OCI-M2 (cell line): ENCODE measurements around the gene OGDHL.

Experiments used
- DNase-seq: peaks from one replicate; lab custom pipeline; 2025; ENCODE audit not compliant: unreplicated experiment; lab: John Stamatoyannopoulos, UW

Gene OGDHL

GRCh38 chr10:49691588-49691987 is 70.5 kb downstream of the OGDHL start:
- no peak for DNase-seq

GRCh38 chr10:49690698-49691356 is 71.3 kb downstream of the OGDHL start:
- no peak for DNase-seq

DNA sequence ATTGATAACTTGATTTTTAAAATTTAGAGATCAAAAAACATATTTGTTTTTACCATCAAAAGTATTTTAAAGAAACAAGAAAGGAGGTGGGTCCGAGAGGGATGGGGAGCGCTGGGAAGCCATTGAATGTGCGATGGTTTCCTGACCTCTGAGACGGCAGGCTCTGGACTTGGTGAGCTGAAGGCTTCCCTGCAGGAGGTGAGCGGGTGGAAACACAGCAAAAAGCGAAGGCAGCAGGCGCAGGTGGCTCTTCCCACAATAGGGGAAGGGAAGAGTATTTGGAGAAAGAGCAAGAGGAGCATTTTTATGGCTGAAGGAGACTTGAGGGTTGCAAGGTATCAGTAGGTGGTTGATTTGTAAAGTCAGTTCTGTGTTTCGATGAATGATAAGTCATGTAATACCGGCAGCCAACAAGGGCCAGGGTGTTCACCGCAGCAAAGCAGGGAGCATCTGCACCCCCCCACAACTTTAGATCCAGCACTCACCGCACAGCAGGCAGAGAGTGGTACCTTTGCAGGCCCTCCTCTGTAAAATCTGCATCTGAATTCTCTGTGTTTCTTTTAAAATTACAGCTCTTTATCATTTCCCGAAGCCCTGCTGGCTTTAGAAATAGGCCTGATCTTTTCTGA is 72.1 kb downstream of the OGDHL start:
- no peak for DNase-seq

GRCh38 chr10:49688920-49689319 is 73.2 kb downstream of the OGDHL start:
- no peak for DNase-seq

DNA sequence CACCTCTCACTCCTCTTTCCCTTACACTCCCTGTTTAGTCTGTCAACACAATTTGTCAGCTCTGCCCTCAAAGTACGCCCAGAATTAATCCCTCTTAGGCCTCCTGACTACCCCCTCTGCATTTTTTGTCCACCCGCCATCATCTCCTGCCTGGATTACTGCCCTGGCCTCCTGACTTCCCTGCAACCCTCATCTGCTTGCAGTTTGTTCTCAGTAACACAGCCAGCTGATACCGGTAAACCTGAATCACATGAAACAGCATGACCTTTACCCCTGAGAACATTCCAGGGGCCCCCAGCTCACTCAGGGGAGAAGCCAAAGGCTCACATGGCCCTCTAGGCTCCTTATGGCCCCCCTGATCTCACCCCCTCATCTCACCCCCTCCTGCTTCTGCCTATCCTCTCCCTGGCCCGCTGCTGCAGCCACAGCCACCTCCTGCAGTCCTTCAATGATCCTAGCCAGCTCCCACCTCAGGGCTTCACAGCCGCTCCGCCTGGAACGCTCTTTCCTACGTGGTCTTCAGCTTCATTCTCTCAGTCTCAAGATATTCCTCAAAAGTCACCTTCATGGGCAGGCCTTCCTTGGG is 73.8 kb downstream of the OGDHL start:
- no peak for DNase-seq

DNA sequence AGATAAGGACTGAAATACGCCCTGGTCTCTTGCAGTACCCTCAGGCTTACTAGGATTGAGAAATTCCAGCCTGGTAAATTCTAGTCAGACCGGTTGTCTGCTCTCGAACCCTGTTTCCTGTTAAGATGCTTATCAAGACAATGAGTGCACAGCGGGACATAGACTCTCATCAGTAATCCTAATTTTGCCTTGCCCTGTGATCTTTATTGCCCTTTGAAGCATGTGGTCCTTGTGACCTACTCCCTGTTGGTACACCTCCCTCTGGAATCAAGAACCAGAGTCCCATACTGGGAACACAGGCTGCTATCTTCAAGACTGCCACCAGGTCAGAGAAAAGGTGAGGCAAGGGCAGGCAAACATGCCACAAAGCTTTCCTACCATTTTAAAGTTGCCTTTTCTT is 75.5 kb downstream of the OGDHL start:
- DNase-seq: no peak
